A673 (cell line): ENCODE measurements around the gene PLK4. TPM values are rescaled to one million over a fixed set of nuclear protein-coding genes. Genes with fewer than 3 reads are reported as not detected.
"Not testable (repeated sequence)": the region's sequence is repeated elsewhere in the genome, so short reads cannot be mapped to it uniquely, and the experiment has no call there.

Source experiments
- BruUV-seq: library from RNA; stranded (reverse); fragments of 400-500 nt; replicated peaks from 2 replicates; lab custom pipeline; 2021; lab: Mats Ljungman, UMichigan
- CTCF ChIA-PET: fragments of 300-600 bp; sonication (Branson Sonifier 250); formaldehyde crosslinking; loops from one replicate; lab custom pipeline; 2022; ENCODE audit warnings: antibody characterized with exemption; lab: Charles Lee
- POLR2A ChIA-PET: fragments of 300-600 bp; sonication (Branson Sonifier 250); formaldehyde crosslinking; loops from one replicate; lab custom pipeline; 2022; ENCODE audit warnings: antibody characterized with exemption; ENCODE audit not compliant: low non-redundant PET; lab: Charles Lee
- DNase-seq: peaks from one replicate; pipeline ENCODE4 v3.0.0-alpha.2; 2015; ENCODE audit warnings: low spot score
- H3K27ac ChIP-seq: fragments of 200-600 bp; sonication (generic); 2 replicates; pipeline ENCODE4 v1.5.1; 2016; ENCODE audit warnings: mixed run types, low read depth, mild to moderate bottlenecking, mixed read lengths, antibody characterized with exemption, low read length; ENCODE audit not compliant: poor library complexity, severe bottlenecking
- H3K27me3 ChIP-seq: fragments of 200-600 bp; sonication (generic); replicated peaks from 2 replicates; pipeline ENCODE4 v1.6.1; 2017; ENCODE audit warnings: mixed run types, low read depth, mild to moderate bottlenecking, mixed read lengths, antibody characterized with exemption, low read length; ENCODE audit not compliant: insufficient read depth, poor library complexity
- H3K36me3 ChIP-seq: fragments of 200-600 bp; sonication (generic); 2 replicates; pipeline ENCODE4 v1.6.1; 2016; ENCODE audit warnings: mixed run types, mild to moderate bottlenecking, mixed read lengths, antibody characterized with exemption, low read length; ENCODE audit not compliant: insufficient read depth, poor library complexity, severe bottlenecking
- H3K4me1 ChIP-seq: fragments of 200-600 bp; sonication (generic); 2 replicates; pipeline ENCODE4 v1.6.1; 2017; ENCODE audit warnings: mixed run types, mild to moderate bottlenecking, mixed read lengths, antibody characterized with exemption, low read length; ENCODE audit not compliant: insufficient read depth, poor library complexity, severe bottlenecking
- H3K4me3 ChIP-seq: fragments of 200-600 bp; sonication (generic); 2 replicates; pipeline ENCODE4 v1.5.1; 2016; ENCODE audit warnings: low read depth, mixed run types, mild to moderate bottlenecking, mixed read lengths, low read length; ENCODE audit not compliant: poor library complexity, severe bottlenecking
- H3K9me3 ChIP-seq: fragments of 200-600 bp; sonication (generic); 2 replicates; pipeline ENCODE4 v1.6.1; 2016; ENCODE audit warnings: mixed run types, low read depth, mild to moderate bottlenecking, mixed read lengths, antibody characterized with exemption, low read length; ENCODE audit not compliant: poor library complexity, severe bottlenecking
- EZH2 ChIP-seq: fragments of 200-600 bp; sonication (generic); IDR thresholded peaks from 2 replicates; pipeline ENCODE4 v1.6.1; 2017; ENCODE audit warnings: borderline replicate concordance, low read depth, mild to moderate bottlenecking, mixed read lengths, antibody characterized with exemption, low read length; ENCODE audit not compliant: poor library complexity, severe bottlenecking
- intact Hi-C: fragments of 100-400 bp; cut with micrococcal nuclease; formaldehyde crosslinking; loops from one replicate; pipeline ENCODE4 v1.10.0; 2022; ENCODE audit not compliant: unreplicated experiment
- total RNA-seq: library from RNA; stranded (reverse); gene quantifications from 2 replicates; pipeline ENCODE4 v1.2.3, GENCODE V29; 2021
- TF ChIP-seq, protein P1 (sequence below): fragments of 300-800, 200-600 bp; sonication (generic); conservative IDR thresholded peaks from 2 replicates; pipeline ENCODE4 v1.5.1; 2017; ENCODE audit warnings: low read depth, mild to moderate bottlenecking, antibody characterized with exemption, low read length, moderate library complexity, mixed read lengths

PLK4 gene
- total RNA-seq, 1 experiment from 2014 or later: 52.4 TPM

DNA sequence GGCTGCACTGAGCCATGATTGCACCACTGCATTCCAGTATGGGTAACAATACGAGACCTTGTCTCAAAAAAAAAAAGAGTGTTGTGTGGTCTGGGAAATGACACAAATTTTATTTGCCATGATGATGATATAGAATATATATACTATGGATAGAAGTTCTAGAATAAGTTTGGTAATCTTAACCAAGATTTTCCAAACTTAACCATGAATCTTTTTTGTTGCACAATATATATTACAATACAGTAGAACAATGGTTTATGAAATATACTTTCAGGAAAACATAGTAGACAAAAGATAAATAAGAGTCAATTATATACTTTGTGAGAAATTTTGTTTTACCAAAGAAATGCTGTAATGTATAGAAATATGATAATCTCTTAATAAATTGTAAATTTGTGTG lies 49.5 kb downstream of the PLK4 start:
- intact Hi-C loops: no loop called here
- H3K4me3 ChIP-seq: no peak overlapping the region
- no TSS peak for BruUV-seq
- no peak overlapping the region for H3K27ac ChIP-seq
- H3K27me3 ChIP-seq: no peaks in the 10 kb centered on the region
- DNase-seq: no peak
- no peaks in the 10 kb centered on the region for H3K36me3 ChIP-seq
- no peaks in the 10 kb centered on the region for H3K9me3 ChIP-seq
- POLR2A ChIA-PET: no interaction called here
- no peaks in the 10 kb centered on the region for H3K4me1 ChIP-seq
- CTCF ChIA-PET: no interaction called here
- TF ChIP-seq EZH2: no peak
- TF ChIP-seq, protein P1, sequence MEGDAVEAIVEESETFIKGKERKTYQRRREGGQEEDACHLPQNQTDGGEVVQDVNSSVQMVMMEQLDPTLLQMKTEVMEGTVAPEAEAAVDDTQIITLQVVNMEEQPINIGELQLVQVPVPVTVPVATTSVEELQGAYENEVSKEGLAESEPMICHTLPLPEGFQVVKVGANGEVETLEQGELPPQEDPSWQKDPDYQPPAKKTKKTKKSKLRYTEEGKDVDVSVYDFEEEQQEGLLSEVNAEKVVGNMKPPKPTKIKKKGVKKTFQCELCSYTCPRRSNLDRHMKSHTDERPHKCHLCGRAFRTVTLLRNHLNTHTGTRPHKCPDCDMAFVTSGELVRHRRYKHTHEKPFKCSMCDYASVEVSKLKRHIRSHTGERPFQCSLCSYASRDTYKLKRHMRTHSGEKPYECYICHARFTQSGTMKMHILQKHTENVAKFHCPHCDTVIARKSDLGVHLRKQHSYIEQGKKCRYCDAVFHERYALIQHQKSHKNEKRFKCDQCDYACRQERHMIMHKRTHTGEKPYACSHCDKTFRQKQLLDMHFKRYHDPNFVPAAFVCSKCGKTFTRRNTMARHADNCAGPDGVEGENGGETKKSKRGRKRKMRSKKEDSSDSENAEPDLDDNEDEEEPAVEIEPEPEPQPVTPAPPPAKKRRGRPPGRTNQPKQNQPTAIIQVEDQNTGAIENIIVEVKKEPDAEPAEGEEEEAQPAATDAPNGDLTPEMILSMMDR: no peak

DNA sequence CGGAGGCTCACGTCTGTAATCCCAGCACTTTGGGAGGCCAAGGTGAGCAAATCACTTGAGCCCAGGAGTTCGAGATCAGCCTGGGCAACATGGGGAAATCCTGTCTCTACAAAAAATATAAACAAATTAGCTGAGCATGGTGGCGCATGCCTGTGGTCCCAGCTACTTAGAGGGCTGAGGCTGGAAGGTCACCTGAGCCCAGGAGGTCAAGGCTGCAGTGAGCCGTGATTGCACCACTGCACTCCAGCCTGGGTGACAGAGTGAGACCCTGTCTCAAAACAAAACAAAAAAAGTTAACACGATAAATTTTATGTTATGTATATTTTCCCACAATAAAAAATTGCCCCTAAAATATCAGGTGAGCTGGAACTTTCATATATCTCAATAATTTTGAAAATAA lies 51.1 kb downstream of the PLK4 start:
- H3K27ac ChIP-seq, CTCF ChIA-PET, H3K27me3 ChIP-seq, H3K36me3 ChIP-seq, intact Hi-C loops, H3K9me3 ChIP-seq, POLR2A ChIA-PET, BruUV-seq, DNase-seq, H3K4me1 ChIP-seq, H3K4me3 ChIP-seq: not testable (repeated sequence)

DNA sequence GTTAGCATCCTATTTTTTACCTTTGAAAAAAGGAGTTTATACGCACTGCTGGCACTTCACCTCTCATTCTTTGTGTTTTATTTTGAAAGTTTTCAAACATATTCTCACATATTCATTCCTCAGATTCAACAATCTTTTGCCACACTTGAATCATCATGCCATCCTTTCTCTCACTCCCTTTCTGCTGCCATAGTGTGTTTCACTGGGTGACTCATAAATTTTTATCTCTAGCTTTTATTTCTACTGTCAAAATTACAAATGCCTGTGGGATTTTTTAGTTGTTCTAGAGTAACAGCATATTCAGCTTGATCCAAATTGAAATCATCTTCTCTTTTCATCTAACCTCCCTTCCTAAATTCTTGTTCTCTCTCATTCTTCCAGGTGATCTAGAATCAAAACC lies 56.3 kb downstream of the PLK4 start:
- no peak overlapping the region for H3K27ac ChIP-seq
- H3K9me3 ChIP-seq: no peaks in the 10 kb centered on the region
- no peaks in the 10 kb centered on the region for H3K36me3 ChIP-seq
- no TSS peak for BruUV-seq
- ChIA-PET CTCF (no interaction called here), POLR2A (no interaction called here)
- H3K4me1 ChIP-seq: no peaks in the 10 kb centered on the region
- intact Hi-C loops: no loop called here
- TF ChIP-seq, protein P1: no peak
- TF ChIP-seq EZH2: no peak
- DNase-seq: no peak
- no peaks in the 10 kb centered on the region for H3K27me3 ChIP-seq
- no peak overlapping the region for H3K4me3 ChIP-seq

Other genes with a start within 250 kb of the PLK4 start
- 9.1 and 11.2 TPM in 2 replicates for gene INTU, start 247.9 kb upstream of the PLK4 start, total RNA-seq
- gene SLC25A31, start 150.5 kb upstream of the PLK4 start, total RNA-seq: not detected in 2 replicates
- gene HSPA4L, start 98.6 kb upstream of the PLK4 start, total RNA-seq: 3.8 and 4.9 TPM in 2 replicates
- 16.6 and 23.6 TPM in 2 replicates for gene MFSD8, start 84.3 kb downstream of the PLK4 start, total RNA-seq
- gene ABHD18, start 84.5 kb downstream of the PLK4 start, total RNA-seq: 8.4 and 10.1 TPM in 2 replicates
- 20.3 and 21.5 TPM in 2 replicates for gene LARP1B, start 180.4 kb downstream of the PLK4 start, total RNA-seq